Panc1 (cell line): ENCODE measurements around the gene SLX4IP. TPM values are rescaled to one million over a fixed set of nuclear protein-coding genes. Genes with fewer than 3 reads are reported as not detected.

Experiments
- ATAC-seq: fragments of 200-7000 bp; cut with Tn5 transposase; 2 replicates; pipeline ENCODE4 v1.9.1; 2020; ENCODE audit warnings: mild to moderate bottlenecking, moderate library complexity
- BruUV-seq: library from RNA; stranded (reverse); fragments of 400-500 nt; replicated peaks from 2 replicates; lab custom pipeline; 2021; lab: Mats Ljungman, UMichigan
- CTCF ChIA-PET: fragments of 300-600 bp; sonication (Branson Sonifier 250); formaldehyde crosslinking; loops from one replicate; lab custom pipeline; 2022; ENCODE audit warnings: antibody characterized with exemption; lab: Charles Lee
- POLR2A ChIA-PET: fragments of 300-600 bp; sonication (Branson Sonifier 250); formaldehyde crosslinking; loops from one replicate; lab custom pipeline; 2022; ENCODE audit warnings: antibody characterized with exemption; lab: Charles Lee
- DNase-seq: peaks from one replicate; pipeline ENCODE4 v3.0.0-alpha.2; 2010; ENCODE audit warnings: low read depth, low spot score
- H3K27ac ChIP-seq: 2 replicates; pipeline ENCODE4 v1.5.1; 2011; ENCODE audit warnings: mild to moderate bottlenecking, low read length, inconsistent platforms
- H3K27me3 ChIP-seq: fragments of 200-500 bp; sonication (Bioruptor generic); 2 replicates; pipeline ENCODE4 v1.6.0; 2014; ENCODE audit warnings: low read length, inconsistent platforms; ENCODE audit not compliant: control insufficient read depth, insufficient read depth
- H3K36me3 ChIP-seq: fragments of 200-500 bp; sonication (Bioruptor generic); 2 replicates; pipeline ENCODE4 v1.5.1; 2014; ENCODE audit warnings: inconsistent platforms, mild to moderate bottlenecking, low read length, moderate library complexity; ENCODE audit not compliant: control insufficient read depth, insufficient read depth
- H3K4me1 ChIP-seq: 2 replicates; pipeline ENCODE4 v1.5.1; 2011; ENCODE audit warnings: inconsistent platforms, mild to moderate bottlenecking, low read length, moderate library complexity; ENCODE audit not compliant: control insufficient read depth, insufficient read depth
- H3K4me3 ChIP-seq, 2 experiments: 2 replicates each; pipeline ENCODE4 v1.5.1; 2011 to 2012; ENCODE audit warnings: low read depth in 2 of 2, low read length in 2 of 2, mild to moderate bottlenecking in 2 of 2, inconsistent platforms in 1 of 2, moderate library complexity in 1 of 2
- H3K9me3 ChIP-seq: fragments of 200-500 bp; sonication (Bioruptor generic); 2 replicates; pipeline ENCODE4 v1.5.1; 2014; ENCODE audit warnings: low read depth, mild to moderate bottlenecking, inconsistent platforms, low read length, moderate library complexity; ENCODE audit not compliant: control insufficient read depth, insufficient read depth
- CTCF ChIP-seq: fragments of 450-650 bp; IDR thresholded peaks from 2 replicates; pipeline ENCODE4 v1.5.1; 2017; ENCODE audit warnings: mild to moderate bottlenecking
- POLR2AphosphoS5 ChIP-seq: IDR thresholded peaks from 2 replicates; pipeline ENCODE4 v1.6.1; 2012; ENCODE audit warnings: mild to moderate bottlenecking, low read depth, low read length, moderate library complexity
- REST ChIP-seq, 2 experiments: IDR thresholded peaks; 2 replicates each; pipeline ENCODE4 v1.6.1; 2011 to 2012; ENCODE audit warnings: low read depth in 2 of 2, control low read depth in 1 of 2, low read length in 1 of 2, mild to moderate bottlenecking in 1 of 2, moderate library complexity in 1 of 2; ENCODE audit not compliant: insufficient read depth in 1 of 2
- SIN3A ChIP-seq: IDR thresholded peaks from 2 replicates; pipeline ENCODE4 v1.6.1; 2012; ENCODE audit warnings: low read depth, mild to moderate bottlenecking, low read length, moderate library complexity, borderline replicate concordance; ENCODE audit not compliant: insufficient read depth
- TCF7L2 ChIP-seq: IDR thresholded peaks from 2 replicates; pipeline ENCODE4 v1.6.1; 2011; ENCODE audit warnings: mild to moderate bottlenecking, low read depth, low read length, inconsistent platforms
- in situ Hi-C: cut with HindIII; loops from 2 replicates; pipeline ENCODE4 v1.10.0; 2016; ENCODE audit warnings: low sequenced_read_pairs, low pct_unique_long_range_greater_than_20kb
- intact Hi-C: fragments of 100-400 bp; cut with micrococcal nuclease; formaldehyde crosslinking; loops from one replicate; pipeline ENCODE4 v1.10.0; 2022; ENCODE audit not compliant: unreplicated experiment
- total RNA-seq: library from RNA; stranded (reverse); gene quantifications from one replicate; pipeline ENCODE4 v1.2.1, GENCODE V29; 2021; ENCODE audit not compliant: unreplicated experiment

The SLX4IP gene
- total RNA-seq, 1 experiment from 2014 or later: 5.4 TPM

GRCh38 chr20:10584371-10584770, 149.3 kb downstream of the SLX4IP start:
- POLR2A ChIA-PET: no interaction called here
- DNase-seq (no peak), ATAC-seq (no peak)
- Histone ChIP-seq H3K4me3 (no peak overlapping the region), H3K27me3 (no peaks in the 10 kb centered on the region), H3K36me3 (no peaks in the 10 kb centered on the region), H3K4me1 (no peaks in the 10 kb centered on the region), H3K9me3 (no peaks in the 10 kb centered on the region), H3K27ac (no peak overlapping the region)
- no peak for TF ChIP-seq REST (IDR thresholded peaks at IDR 0.05; ENCODE audit: insufficient read depth in 1 of 2, low read depth in 2 of 2, low read length in 1 of 2)
- TF ChIP-seq POLR2AphosphoS5: no peak
- intact Hi-C loops: no loop called here
- CTCF ChIA-PET: no interaction called here
- no TSS peak for BruUV-seq
- in situ Hi-C loops: no loop called here

- Histone ChIP-seq H3K4me1 (no peaks in the 10 kb centered on the region), H3K36me3 (no peaks in the 10 kb centered on the region), H3K27me3 (no peaks in the 10 kb centered on the region), H3K4me3 (no peak overlapping the region), H3K27ac (no peak overlapping the region), H3K9me3 (no peaks in the 10 kb centered on the region)
- DNase-seq: no peak
- in situ Hi-C loops: no loop called here
- TF ChIP-seq TCF7L2 (no peak), REST (IDR thresholded peaks at IDR 0.05; ENCODE audit: insufficient read depth in 1 of 2, low read depth in 2 of 2, low read length in 1 of 2) (no peak), SIN3A (no peak), CTCF (no peak), POLR2AphosphoS5 (no peak)
- no peak for ATAC-seq
- CTCF ChIA-PET: no interaction called here
- intact Hi-C loops: no loop called here
- no TSS peak for BruUV-seq
- POLR2A ChIA-PET: interaction anchor here (0.6 kb wide), 1 partner anchor 146 kb away, joined by 4 read pairs; no protein-coding TSS in a partner anchor
Observed at GRCh38 chr20:10585308-10585707, 150.2 kb downstream of the SLX4IP start.
